GM19025 (cell line): Measurements from ENCODE around the gene GNA12.

Source experiments
- ATAC-seq: cut with Tn5 transposase; IDR thresholded peaks from one replicate; pipeline ENCODE4 v1.9.1; 2021; ENCODE audit warnings: mild to moderate bottlenecking, low read depth, moderate library complexity; ENCODE audit not compliant: unreplicated experiment

GNA12 gene

GRCh38 chr7:2805213-2805944 lies 38.7 kb downstream of the GNA12 start:
- ATAC-seq, result no peak

- ATAC-seq, result no peak
Measured at GRCh38 chr7:2804227-2804763, 39.8 kb downstream of the GNA12 start.

GRCh38 chr7:2803755-2804154 lies 40.4 kb downstream of the GNA12 start:
- ATAC-seq, result no peak

- no peak for ATAC-seq
Measured at GRCh38 chr7:2803342-2803692, 40.8 kb downstream of the GNA12 start.

GRCh38 chr7:2802504-2803341 lies 41.4 kb downstream of the GNA12 start:
- no peak for ATAC-seq

- ATAC-seq, result no peak
Measured at GRCh38 chr7:2802101-2802500, 42.0 kb downstream of the GNA12 start.

- ATAC-seq, result no peak
Measured at GRCh38 chr7:2800931-2801688, 43.0 kb downstream of the GNA12 start.

GRCh38 chr7:2800220-2800930 lies 43.7 kb downstream of the GNA12 start:
- no peak for ATAC-seq

GRCh38 chr7:2799253-2799652 lies 44.9 kb downstream of the GNA12 start:
- ATAC-seq, result no peak

- ATAC-seq, result no peak
Measured at GRCh38 chr7:2798669-2799068, 45.4 kb downstream of the GNA12 start.

- ATAC-seq, result no peak
Measured at GRCh38 chr7:2796358-2797352, 47.5 kb downstream of the GNA12 start.

- ATAC-seq, result no peak
Measured at GRCh38 chr7:2795906-2796305, 48.2 kb downstream of the GNA12 start.

GRCh38 chr7:2794836-2795636 lies 49.1 kb downstream of the GNA12 start:
- no peak for ATAC-seq

GRCh38 chr7:2792856-2793487 lies 51.1 kb downstream of the GNA12 start:
- no peak for ATAC-seq

- ATAC-seq, result no peak
Measured at GRCh38 chr7:2792235-2792634, 51.9 kb downstream of the GNA12 start.

- no peak for ATAC-seq
Measured at GRCh38 chr7:2791390-2791789, 52.7 kb downstream of the GNA12 start.

- ATAC-seq, result no peak
Measured at GRCh38 chr7:2787251-2787951, 56.7 kb downstream of the GNA12 start.
